Measurements from ENCODE around the gene PRORP.
"Not testable (repeated sequence)": the region's sequence is repeated elsewhere in the genome, so short reads cannot be mapped to it uniquely, and the experiment has no call there.

Gene PRORP

GRCh38 chr14:35121887-35122695 is at the start of gene PRORP, which contains the start of gene PPP2R3C:
Gene PRORP, plus strand, starts transcription at chr14:35122552. Its CDS starts 694 bp downstream, at chr14:35123246.
Gene PPP2R3C, minus strand, starts transcription at chr14:35121990. Its CDS starts 31 bp downstream, at chr14:35121959.
- DNase-seq (ENCODE audit: low read depth): peak; percentile 94

GRCh38 chr14:35073486-35073885 is 48.9 kb upstream of the PRORP start:
- no peak for DNase-seq (ENCODE audit: low read depth)

- DNase-seq (ENCODE audit: low read depth): no peak
Observed at GRCh38 chr14:35078082-35078481, 44.3 kb upstream of the PRORP start.

DNA sequence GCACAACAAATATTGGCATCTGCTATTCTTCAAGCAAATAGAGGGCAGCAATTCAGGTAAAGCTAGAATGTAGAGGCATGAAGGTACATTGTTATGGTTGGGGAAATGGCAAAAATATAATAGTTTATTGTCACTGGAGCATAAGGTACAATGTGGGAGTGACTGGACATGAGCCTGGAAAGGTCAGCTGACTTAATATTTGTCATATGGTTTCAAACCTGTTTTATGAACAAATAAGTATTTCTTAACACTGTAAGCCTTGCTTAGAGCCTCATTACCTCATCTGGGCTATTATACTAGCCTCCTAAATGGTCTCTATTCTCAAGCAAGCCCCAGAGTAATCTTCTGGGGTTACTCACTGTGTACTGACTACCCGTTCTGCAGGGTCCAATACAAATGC is 42.6 kb upstream of the PRORP start:
- no peak for DNase-seq (ENCODE audit: low read depth)

DNA sequence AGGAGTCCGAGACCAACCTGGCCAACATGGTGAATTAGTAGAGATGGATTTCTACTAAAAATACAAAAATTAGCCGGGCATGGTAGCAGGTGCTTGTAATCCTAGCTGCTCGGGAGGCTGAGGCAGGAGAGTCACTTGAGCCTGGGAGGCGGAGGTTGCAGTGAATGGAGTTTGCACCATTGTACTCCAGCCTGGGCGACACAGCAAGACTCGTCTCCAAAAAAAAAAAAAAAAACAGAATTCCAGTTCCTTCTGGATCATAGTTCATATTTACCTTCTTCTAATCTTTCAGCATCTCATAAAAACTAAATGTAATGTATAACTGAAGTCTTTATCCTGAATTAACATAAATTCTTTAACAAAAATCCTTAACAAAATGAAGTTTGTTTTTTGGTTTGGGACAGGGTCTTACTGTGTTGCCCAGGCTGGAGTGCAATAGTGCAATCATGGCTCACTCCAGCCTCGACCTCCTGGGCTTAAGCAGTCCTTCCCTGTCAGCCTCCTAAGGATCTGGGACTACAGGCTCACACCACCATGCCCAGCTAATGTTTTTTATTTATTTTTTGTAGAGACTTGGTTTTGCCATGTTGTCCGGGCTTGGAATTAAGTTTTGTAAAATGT is 38.7 kb upstream of the PRORP start:
- no peak for DNase-seq (ENCODE audit: low read depth)

- DNase-seq (ENCODE audit: low read depth): no peak
Observed at GRCh38 chr14:35085441-35085840, 36.9 kb upstream of the PRORP start.

DNA sequence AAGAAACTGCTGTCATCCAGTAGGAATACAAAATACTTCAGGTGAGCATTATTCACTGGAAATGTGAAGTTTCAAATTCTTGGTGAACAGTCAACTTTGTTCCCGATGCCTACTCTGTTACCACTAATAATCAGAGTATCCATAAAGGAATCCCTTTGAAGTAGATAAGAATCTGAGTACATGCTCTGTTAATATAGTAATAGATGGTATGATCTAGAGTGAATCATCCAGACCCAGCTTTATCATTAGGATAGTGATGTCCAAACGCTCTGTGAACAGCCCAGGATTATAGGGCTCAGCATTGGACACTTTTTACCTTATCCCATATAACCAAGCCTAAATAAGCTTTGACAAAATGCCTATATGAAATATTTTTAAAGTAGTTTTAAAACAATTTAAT is 33.8 kb upstream of the PRORP start:
- DNase-seq (ENCODE audit: low read depth): no peak

DNA sequence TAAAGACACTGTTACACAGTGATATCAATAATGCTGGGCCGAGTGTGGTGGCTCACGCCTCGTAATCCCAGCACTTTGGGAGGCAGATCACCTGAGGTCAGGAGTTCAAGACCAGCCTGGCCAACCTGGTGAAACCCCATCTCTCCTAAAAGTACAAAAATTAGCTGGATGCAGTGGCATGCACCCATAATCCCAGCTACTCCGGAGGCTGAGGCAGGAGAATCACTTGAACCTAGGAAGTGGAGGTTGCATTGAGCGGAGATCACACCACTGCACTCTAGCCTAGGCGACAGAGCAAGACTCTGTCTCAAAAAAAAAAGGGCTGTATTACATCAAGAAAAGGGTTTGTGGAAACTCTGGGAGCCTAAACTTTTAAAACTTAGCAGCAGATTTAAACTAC is 27.7 kb upstream of the PRORP start:
- DNase-seq (ENCODE audit: low read depth): not testable (repeated sequence)

DNA sequence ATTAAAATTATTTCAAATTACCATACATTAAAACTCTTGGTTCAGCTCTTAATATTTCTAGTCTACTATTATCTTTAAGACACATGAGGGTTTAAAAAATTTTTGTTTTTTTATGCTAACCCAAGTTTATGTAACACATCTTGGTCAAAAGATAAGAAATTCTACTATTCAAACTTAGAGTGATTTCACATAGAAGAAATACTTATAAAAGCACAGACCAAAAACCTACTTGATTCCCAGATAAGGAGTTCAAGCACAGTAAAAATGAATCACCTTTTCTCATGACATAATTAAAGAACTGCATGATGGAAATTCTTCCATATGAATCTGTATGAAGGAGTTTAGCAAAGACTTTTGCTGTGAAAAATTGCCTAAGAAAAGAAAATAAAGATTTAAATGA is 14.5 kb upstream of the PRORP start:
- no peak for DNase-seq (ENCODE audit: low read depth)

GRCh38 chr14:35112641-35113040 is 9.7 kb upstream of the PRORP start:
- DNase-seq (ENCODE audit: low read depth): no peak

DNA sequence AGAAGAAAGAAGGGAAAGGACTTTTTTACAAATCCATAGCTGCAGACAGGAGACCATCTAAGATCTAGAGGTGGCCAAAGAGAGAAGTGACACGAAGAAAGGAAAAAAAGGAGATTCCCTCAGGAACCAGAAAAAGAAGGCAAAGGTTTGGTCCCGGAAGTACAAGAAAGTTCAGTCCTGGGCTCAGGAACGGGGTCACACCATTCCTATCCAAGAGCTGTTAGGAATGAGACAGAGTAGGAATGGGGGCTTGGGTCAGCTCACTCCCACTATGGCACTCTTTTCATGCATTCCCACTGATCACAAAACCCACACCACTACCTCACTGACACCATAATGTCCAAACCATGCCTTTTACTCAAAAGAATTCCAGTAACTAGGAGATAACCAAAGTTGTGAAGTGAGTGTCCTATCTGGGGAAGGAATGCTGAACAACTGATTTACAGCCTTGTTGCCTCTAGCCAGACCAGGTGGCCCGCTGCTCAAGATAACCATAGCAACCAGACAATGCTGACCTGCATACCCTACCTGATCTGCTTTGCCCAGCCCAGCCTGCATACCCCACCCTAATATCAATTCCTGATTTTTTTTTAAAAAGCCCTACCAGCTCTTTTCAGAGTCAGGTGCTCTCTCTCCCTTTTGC is 8.9 kb upstream of the PRORP start:
- DNase-seq (ENCODE audit: low read depth): no peak

GRCh38 chr14:35114036-35114435 is 8.3 kb upstream of the PRORP start:
- DNase-seq (ENCODE audit: low read depth): peak; percentile 69

- DNase-seq (ENCODE audit: low read depth): no peak
Observed at GRCh38 chr14:35116242-35116641, 6.1 kb upstream of the PRORP start.

DNA sequence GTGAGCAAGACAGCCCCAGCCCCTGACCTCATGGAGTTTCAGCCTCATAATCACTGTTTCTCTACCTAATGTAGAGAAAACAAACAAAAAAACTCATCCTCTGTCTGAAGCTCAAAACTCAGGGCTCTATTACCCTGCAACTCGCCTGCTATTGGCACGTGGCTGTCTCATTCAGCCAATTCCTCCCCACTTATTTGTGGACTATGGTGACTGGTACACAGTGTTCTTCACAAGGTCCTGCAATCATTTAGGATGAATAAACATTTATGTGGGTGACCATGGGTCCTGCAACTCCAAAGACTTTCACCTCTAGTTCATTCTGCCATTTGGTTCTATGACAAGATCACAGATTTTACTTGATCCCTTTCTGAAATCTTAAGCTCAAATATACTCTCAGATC is 5.2 kb upstream of the PRORP start:
- no peak for DNase-seq (ENCODE audit: low read depth)

- peak; percentile 36 for DNase-seq (ENCODE audit: low read depth)
Observed at GRCh38 chr14:35121026-35121886, 1.1 kb upstream of the PRORP start.

DNA sequence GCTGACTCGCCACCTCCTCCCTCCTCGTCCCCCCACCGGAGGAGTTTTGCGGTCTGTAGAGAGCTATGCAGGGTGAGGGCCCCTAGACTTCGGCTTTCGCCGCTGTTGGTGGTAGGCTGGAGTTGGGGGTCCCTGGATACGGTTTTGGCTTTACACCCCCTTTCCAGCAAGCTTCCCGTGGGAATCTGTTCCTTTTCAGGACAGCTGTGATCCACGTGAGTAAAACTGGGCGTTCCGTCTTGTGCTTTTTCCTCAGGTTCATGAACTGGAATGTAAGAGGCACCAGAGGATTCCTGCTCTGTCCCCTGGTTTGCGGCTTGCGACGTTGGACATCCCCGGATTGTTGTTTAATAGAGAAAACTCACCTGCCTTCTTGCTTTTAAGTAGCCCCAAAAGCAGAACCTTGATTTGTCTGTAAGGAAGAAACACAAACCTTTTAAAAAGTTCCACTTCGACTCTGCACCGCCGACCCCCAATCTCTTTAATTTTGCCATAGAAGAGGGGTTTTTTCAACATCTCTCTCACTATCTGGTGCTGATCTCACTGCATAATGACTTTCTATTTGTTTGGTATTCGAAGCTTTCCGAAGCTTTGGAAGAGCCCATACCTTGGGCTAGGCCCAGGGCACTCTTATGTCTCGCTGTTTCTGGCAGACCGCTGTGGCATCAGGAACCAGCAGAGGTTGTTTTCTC is 490 bp downstream of the PRORP start:
- DNase-seq (ENCODE audit: low read depth): peak; percentile 63

DNA sequence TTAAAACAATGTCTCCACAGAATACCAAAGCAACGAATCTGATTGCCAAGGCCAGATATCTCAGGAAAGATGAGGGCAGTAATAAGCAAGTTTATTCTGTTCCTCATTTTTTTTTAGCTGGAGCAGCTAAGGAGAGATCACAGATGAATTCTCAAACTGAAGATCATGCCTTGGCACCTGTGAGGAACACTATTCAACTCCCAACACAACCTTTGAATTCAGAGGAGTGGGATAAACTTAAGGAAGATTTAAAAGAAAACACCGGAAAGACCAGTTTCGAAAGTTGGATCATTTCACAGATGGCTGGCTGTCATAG is 994 bp downstream of the PRORP start:
- DNase-seq (ENCODE audit: low read depth): no peak

- DNase-seq (ENCODE audit: low read depth): no peak
Observed at GRCh38 chr14:35124127-35124526, 1.8 kb downstream of the PRORP start.

- peak; percentile 12 for DNase-seq (ENCODE audit: low read depth)
Observed at GRCh38 chr14:35133542-35134328, 11.4 kb downstream of the PRORP start.

DNA sequence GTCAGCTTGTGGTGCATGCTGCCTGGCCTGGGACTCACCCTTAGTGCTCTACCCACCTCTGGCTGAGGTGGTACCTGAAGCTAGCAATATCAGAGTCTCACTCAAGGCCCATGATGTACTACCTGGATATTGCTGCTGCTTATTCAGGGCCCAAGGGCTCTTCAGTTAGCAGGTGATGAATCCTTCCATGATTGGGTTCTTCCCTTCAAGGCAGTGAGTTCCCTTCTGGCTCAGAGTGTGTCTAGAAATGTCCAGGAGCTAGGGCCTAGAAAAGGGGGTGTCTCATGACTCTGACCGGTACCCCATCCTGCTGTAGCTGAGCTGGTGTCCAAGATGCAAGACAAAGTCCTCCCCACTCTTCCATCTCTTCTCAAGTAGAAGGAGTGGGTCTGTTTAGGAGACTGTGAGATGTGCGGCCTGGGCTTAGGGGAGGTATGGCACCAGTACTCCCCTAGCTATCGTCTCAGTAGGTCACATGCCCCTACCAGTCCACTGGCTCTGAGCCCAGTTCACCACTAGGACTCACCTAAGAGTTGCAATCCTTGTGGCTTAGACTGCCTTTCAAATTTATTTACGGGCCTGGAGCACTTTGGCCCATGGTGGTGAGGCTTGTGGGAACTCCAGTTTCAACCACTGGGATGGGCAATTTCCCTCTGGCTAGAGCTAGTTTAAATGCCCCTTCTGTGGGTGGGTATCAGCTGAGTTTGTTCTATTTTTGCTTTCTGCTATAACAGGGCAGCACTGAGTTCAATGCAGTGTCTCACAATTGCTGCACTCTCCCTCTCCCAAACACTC is 12.2 kb downstream of the PRORP start:
- DNase-seq (ENCODE audit: low read depth): no peak
